Peyer's patch (tissue), 4 donors: ENCODE data around the gene RLN3.

Experiments used
- CTCF ChIP-seq, 6 experiments: fragments of 450-650 bp in 4 of 6; fragments of 200-600 bp in 2 of 6; sonication (generic) in 1 of 6; IDR thresholded peaks; one replicate each; pipeline ENCODE4 v1.5.1; 2017 to 2019; ENCODE audit warnings: antibody characterized with exemption in 6 of 6, mild to moderate bottlenecking in 3 of 6, moderate library complexity in 1 of 6
- POLR2A ChIP-seq, 2 donors: fragments of 450-650 bp; IDR thresholded peaks; one replicate each; pipeline ENCODE4 v1.5.1; 2017; ENCODE audit warnings: antibody characterized with exemption in 2 of 2, mild to moderate bottlenecking in 2 of 2, moderate library complexity in 2 of 2

- no peak for TF ChIP-seq CTCF (IDR thresholded peaks at IDR 0.05)
- TF ChIP-seq POLR2A (IDR thresholded peaks at IDR 0.05): no peak
Measured at GRCh38 chr19:13980340-13980739, 47.6 kb upstream of the RLN3 start.
